Activated CD8-positive, alpha-beta T cell treated with anti-CD3 and anti-CD28 coated beads for 36 hours (primary cell): ENCODE data around the gene SPTB. TPM values are rescaled to one million over a fixed set of nuclear protein-coding genes. Genes with fewer than 3 reads are reported as not detected.

Experiments used
- ATAC-seq: fragments of 200-7000 bp; cut with Tn5 transposase; one replicate; pipeline ENCODE4 v1.10.0; 2021; ENCODE audit warnings: mild to moderate bottlenecking, moderate library complexity
- CTCF ChIA-PET: fragments of 350-600 bp; sonication (Branson Sonifier 250); formaldehyde crosslinking; loops from one replicate; lab custom pipeline; 2021; ENCODE audit warnings: antibody characterized with exemption; lab: Charles Lee
- POLR2A ChIA-PET: fragments of 350-600 bp; sonication (Branson Sonifier 250); formaldehyde crosslinking; loops from one replicate; lab custom pipeline; 2021; ENCODE audit warnings: antibody characterized with exemption; lab: Charles Lee
- DNase-seq: peaks from one replicate; pipeline ENCODE4 v3.0.0-alpha.2; 2020
- H3K27ac Mint-ChIP-seq: one replicate; pipeline ENCODE4 v1.8.0; 2021; ENCODE audit warnings: mild to moderate bottlenecking, mixed read lengths
- H3K27me3 Mint-ChIP-seq: one replicate; pipeline ENCODE4 v1.8.0; 2021; ENCODE audit warnings: mixed read lengths
- H3K36me3 Mint-ChIP-seq: one replicate; pipeline ENCODE4 v1.8.0; 2021; ENCODE audit warnings: low read depth, mixed read lengths
- H3K4me1 Mint-ChIP-seq: one replicate; pipeline ENCODE4 v1.8.0; 2021; ENCODE audit warnings: low read depth, mixed read lengths
- H3K4me3 Mint-ChIP-seq: one replicate; pipeline ENCODE4 v1.8.0; 2021; ENCODE audit warnings: mild to moderate bottlenecking, moderate library complexity, mixed read lengths
- H3K9me3 Mint-ChIP-seq: one replicate; pipeline ENCODE4 v1.8.0; 2021; ENCODE audit warnings: mixed read lengths
- intact Hi-C: fragments of 100-400 bp; cut with micrococcal nuclease; formaldehyde crosslinking; loops from one replicate; pipeline ENCODE4 v1.10.0; 2022
- total RNA-seq, 2 experiments: library from RNA; stranded (reverse); gene quantifications; one replicate each; pipeline ENCODE4 v1.2.3, GENCODE V29; 2021
- TF ChIP-seq, protein P1 (sequence below): fragments of 200-600 bp; IDR thresholded peaks from one replicate; pipeline ENCODE4 v1.8.0; 2022; ENCODE audit warnings: antibody characterized with exemption, mild to moderate bottlenecking

The SPTB gene
- total RNA-seq, 2 experiments from 2014 or later, result 0.07 to 0.27 TPM

DNA sequence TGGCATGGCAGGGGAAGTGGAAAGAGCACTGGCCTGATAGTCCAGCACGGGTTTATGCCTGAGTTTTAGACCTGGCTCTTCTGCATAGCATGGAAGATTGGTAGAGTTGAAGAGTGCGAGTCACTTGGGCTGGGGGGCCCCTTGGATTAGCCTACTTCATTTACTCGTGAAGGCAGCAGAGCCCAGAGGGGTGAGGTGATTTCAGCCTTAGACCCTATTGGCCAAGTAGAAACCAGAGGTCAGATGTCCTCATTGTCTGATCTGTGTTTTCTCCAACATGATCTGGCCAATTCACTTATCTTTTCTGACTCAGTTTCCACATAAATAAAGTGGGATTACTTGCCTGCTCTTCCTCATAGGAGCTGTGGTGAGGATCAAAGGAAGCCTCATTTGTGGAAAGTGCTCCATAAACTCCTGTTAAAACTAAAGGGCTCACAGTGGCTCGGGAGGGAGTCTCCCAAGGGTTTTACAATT, 173.6 kb downstream of the SPTB start:
- Mint-ChIP-seq H3K4me3 (peak overlapping the region; percentile 64), H3K27ac (no peak overlapping the region), H3K36me3 (no peaks in the 10 kb centered on the region), H3K27me3 (peaks cover 54% of the 10 kb centered on the region), H3K9me3 (no peaks in the 10 kb centered on the region), H3K4me1 (peaks cover 29% of the 10 kb centered on the region)
- no peak for DNase-seq
- no peak for ATAC-seq
- CTCF ChIA-PET, result no interaction called here
- intact Hi-C loops, result no loop called here
- TF ChIP-seq, protein P1, sequence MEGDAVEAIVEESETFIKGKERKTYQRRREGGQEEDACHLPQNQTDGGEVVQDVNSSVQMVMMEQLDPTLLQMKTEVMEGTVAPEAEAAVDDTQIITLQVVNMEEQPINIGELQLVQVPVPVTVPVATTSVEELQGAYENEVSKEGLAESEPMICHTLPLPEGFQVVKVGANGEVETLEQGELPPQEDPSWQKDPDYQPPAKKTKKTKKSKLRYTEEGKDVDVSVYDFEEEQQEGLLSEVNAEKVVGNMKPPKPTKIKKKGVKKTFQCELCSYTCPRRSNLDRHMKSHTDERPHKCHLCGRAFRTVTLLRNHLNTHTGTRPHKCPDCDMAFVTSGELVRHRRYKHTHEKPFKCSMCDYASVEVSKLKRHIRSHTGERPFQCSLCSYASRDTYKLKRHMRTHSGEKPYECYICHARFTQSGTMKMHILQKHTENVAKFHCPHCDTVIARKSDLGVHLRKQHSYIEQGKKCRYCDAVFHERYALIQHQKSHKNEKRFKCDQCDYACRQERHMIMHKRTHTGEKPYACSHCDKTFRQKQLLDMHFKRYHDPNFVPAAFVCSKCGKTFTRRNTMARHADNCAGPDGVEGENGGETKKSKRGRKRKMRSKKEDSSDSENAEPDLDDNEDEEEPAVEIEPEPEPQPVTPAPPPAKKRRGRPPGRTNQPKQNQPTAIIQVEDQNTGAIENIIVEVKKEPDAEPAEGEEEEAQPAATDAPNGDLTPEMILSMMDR, result no peak
- POLR2A ChIA-PET, result no interaction called here

DNA sequence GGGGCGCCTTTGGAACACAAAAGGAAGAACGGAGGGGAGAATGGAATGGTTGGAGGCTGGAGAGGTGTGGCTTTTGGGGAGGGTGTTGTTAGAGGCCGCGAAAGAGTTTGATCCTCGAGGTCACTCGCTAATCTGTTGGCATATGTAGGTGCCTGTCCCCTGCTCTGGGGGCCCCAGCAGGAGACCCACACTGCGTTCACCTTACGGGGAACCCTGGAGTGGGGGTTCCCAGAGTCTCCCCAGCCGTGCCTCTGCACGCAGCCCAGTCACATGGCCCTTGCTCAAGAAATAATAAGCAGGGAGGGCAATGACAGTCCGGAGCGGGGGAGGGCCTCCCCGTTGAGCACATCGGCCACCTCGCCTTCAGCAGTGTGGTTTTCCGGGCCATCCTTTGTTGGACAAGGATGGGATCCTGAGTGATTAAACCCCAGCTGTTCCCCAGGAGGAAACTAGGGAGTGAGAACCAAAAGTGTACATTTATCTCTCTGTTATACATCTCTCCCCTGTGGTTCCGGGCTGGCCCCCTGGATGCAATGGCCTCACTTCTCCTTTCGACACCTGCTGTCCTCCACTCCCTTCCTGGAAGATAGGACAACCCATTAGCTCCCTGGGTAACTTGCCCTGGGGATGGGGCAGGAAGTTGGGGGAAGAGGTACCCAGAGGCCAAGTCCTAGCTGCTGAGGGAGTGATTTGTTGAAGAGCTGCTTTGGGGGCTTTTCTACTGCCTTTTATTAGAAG, 174.2 kb downstream of the SPTB start:
- Mint-ChIP-seq H3K27ac (peak overlapping the region; percentile 7), H3K4me1 (peaks cover 29% of the 10 kb centered on the region), H3K36me3 (no peaks in the 10 kb centered on the region), H3K27me3 (peaks cover 59% of the 10 kb centered on the region), H3K4me3 (peak overlapping the region; percentile 64), H3K9me3 (no peaks in the 10 kb centered on the region)
- TF ChIP-seq, protein P1, result no peak
- ChIA-PET POLR2A (interaction anchor here (0.6 kb wide), 1 partner anchor 30 kb away, joined by 4 read pairs; no protein-coding TSS in a partner anchor), CTCF (interaction anchor here (1.1 to 1.6 kb wide), 3 partner anchors 11 to 69 kb away, joined by 4 to 5 read pairs (median 4); no protein-coding TSS in a partner anchor)
- DNase-seq (peak; percentile 19), ATAC-seq (peak; percentile 38)
- intact Hi-C loops, result no loop called here

DNA sequence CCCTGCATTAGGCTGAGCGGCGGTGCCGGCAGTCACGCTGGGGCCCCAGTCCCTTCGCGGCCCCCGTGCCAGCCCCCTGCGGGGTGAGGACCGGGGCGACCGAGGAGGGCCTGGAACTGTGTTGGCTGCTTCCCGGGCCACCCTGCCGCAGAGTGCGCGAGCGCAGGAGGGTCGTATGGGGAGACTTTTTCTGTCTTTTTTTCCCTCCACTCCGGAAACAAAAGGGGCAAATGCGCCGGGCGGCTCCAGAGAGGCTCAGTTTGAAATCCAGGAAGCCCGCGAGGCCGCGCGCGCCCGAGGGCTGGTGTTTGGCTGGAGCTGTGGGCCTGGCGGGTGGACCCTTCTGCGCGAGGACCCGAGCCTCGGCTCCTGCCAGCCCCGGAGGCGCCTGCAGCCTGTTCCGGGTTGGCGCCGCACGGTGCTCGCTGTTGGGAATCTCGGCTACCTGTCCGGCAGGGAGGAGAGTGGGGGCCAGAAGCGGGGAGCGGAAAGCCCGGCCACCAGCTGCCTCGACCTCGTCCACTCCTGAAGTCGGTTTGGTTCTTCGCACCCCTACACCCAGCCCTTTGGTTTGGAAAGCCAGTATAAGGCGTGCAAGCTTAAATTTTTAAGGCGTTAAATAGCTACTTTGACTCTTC, 174.8 kb downstream of the SPTB start:
- intact Hi-C loops, result no loop called here
- H3K27ac Mint-ChIP-seq, result peak overlapping the region; percentile 7
- TF ChIP-seq, protein P1, result no peak
- peaks cover 65% of the 10 kb centered on the region for H3K27me3 Mint-ChIP-seq
- CTCF ChIA-PET, result interaction anchor here (0.6 to 1.6 kb wide), 6 partner anchors 10 to 187 kb away, joined by 3 to 5 read pairs (median 4); no protein-coding TSS in a partner anchor
- no peaks in the 10 kb centered on the region for H3K9me3 Mint-ChIP-seq
- H3K4me3 Mint-ChIP-seq, result peak overlapping the region; percentile 64
- DNase-seq, result no peak
- POLR2A ChIA-PET, result interaction anchor here (0.6 to 1.0 kb wide), 3 partner anchors 11 to 367 kb away, joined by 3 to 4 read pairs (median 3); no protein-coding TSS in a partner anchor
- peak; percentile 5 for ATAC-seq
- H3K36me3 Mint-ChIP-seq, result no peaks in the 10 kb centered on the region
- peaks cover 29% of the 10 kb centered on the region for H3K4me1 Mint-ChIP-seq

DNA sequence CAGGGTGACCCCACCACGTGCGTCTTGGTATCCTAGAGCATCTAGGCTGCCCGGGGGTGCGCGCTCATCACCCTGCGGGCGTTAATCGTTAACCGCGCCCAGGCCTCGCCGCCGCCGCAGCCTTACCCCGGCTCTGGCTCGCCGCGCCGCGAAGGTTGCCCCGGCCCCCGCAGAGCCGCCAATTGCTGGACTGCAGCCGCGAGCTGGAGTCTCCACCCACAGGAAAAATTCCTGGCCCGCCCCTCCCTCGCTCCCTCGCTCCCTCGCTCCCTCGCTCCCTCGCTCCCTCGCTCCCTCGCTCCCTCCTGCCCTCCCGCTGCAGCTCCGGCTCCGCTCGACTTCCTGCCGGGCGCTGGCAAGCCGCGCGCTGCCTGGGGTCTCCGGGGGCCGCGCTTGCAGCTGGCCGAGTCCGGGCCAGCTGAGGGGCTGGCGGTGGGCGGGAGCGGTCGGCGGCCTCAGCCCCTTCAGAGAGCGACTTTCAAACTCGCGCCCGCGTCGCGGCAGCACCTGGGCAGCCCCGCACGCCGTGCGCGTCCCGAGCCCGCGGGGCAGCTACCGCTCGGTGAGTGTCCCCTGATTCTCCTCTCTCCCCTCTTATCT, 175.5 kb downstream of the SPTB start, which contains the start of gene PLEKHG3:
Gene PLEKHG3 (plus strand): TSS at position 282 of the 600 bp plus-strand sequence. CDS start 23,208 bp downstream, outside the sequence.
- DNase-seq (peak; percentile 33), ATAC-seq (peak; percentile 40)
- peaks cover 66% of the 10 kb centered on the region for H3K27me3 Mint-ChIP-seq
- H3K4me1 Mint-ChIP-seq, result peaks cover 26% of the 10 kb centered on the region
- intact Hi-C loops, result no loop called here
- peak within 1 kb of the TSS; percentile 7 for H3K27ac Mint-ChIP-seq
- no peaks in the 10 kb centered on the region for H3K36me3 Mint-ChIP-seq
- H3K4me3 Mint-ChIP-seq, result peak within 1 kb of the TSS; percentile 64
- POLR2A ChIA-PET, result interaction anchor here (0.8 to 1.0 kb wide), 3 partner anchors 11 to 807 kb away, joined by 3 read pairs; no protein-coding TSS in a partner anchor
- CTCF ChIA-PET, result interaction anchor here (0.6 to 1.6 kb wide), 6 partner anchors 10 to 188 kb away, joined by 3 to 5 read pairs (median 4); no protein-coding TSS in a partner anchor
- H3K9me3 Mint-ChIP-seq, result no peaks in the 10 kb centered on the region
- TF ChIP-seq, protein P1, result no peak
